Activated T-cell treated with anti-CD3 and anti-CD28 coated beads, Interleukin-2, amount 50 U/mL, for 72 hours (primary cell): ENCODE measurements around the gene ADCY6. TPM values are rescaled to one million over a fixed set of nuclear protein-coding genes. Genes with fewer than 3 reads are reported as not detected.

Experiments
- ATAC-seq, 2 donors: fragments of 150-1000 bp; cut with Tn5 transposase; replicated peaks in 1 of 2; 2 replicates each; pipeline ENCODE4 v1.10.0; 2021; ENCODE audit warnings: moderate library complexity in 2 of 2, mild to moderate bottlenecking in 1 of 2
- DNase-seq, 2 donors: peaks; one replicate each; pipeline ENCODE4 v3.0.0; 2021 to 2022; ENCODE audit warnings: mixed read lengths in 1 of 2
- H3K27ac Mint-ChIP-seq: one replicate; pipeline ENCODE4 v1.8.0; 2022; ENCODE audit warnings: mild to moderate bottlenecking, moderate library complexity, mixed read lengths
- H3K27me3 Mint-ChIP-seq: one replicate; pipeline ENCODE4 v1.8.0; 2022; ENCODE audit warnings: low read depth, mixed read lengths
- H3K36me3 Mint-ChIP-seq, 2 donors: one replicate each; pipeline ENCODE4 v1.8.0; 2022; ENCODE audit warnings: mixed read lengths in 2 of 2, mild to moderate bottlenecking in 1 of 2; ENCODE audit not compliant: insufficient read depth in 2 of 2
- H3K4me1 Mint-ChIP-seq: one replicate; pipeline ENCODE4 v1.8.0; 2022; ENCODE audit warnings: low read depth, mixed read lengths
- H3K4me3 Mint-ChIP-seq, 2 donors: one replicate each; pipeline ENCODE4 v1.8.0; 2022; ENCODE audit warnings: mild to moderate bottlenecking in 2 of 2, mixed read lengths in 2 of 2, moderate library complexity in 2 of 2
- H3K9me3 Mint-ChIP-seq, 2 donors: one replicate each; pipeline ENCODE4 v1.8.0; 2022; ENCODE audit warnings: mixed read lengths in 2 of 2
- total RNA-seq, 2 donors: library from RNA; stranded (reverse); gene quantifications; one replicate each; pipeline ENCODE4 v1.2.3, GENCODE V29; 2022

The ADCY6 gene
- total RNA-seq, 2 donors from 2014 or later, result 0.67 to 0.79 TPM

DNA sequence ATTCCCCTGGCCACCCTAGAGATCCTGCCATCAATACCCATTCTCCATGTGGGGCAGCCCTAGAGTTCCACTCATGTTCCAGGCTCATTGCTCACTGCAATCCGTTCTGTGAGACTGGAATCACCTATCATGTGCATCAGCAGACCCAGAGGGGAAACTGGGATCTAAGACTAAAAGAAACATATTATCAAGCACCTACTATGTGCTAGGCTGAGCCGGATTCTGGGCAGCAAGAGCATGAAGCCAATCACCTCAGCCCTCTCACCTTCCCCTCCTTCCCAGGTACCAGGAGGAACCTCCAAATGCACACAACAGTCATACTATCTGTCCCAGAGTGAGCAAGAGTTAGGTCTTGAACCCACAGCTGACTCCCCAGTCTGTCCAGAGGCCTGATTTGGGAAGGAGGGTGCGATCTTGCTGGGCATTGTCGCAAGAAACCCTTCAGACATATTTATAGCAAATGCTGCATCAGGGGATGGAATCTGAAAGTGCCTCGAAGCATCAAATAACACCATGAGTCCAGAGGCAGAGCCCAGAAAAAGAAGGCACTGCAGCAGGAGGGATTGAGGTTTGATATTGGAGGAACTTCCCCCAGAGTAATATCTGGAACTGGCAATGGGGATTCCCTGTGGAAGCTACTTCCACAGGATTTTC is 22.7 kb upstream of the ADCY6 start:
- no peak for DNase-seq
- H3K27me3 Mint-ChIP-seq, result peaks cover 6% of the 10 kb centered on the region
- ATAC-seq, result no peak
- H3K36me3 Mint-ChIP-seq, result no peaks in the 10 kb centered on the region
- H3K4me1 Mint-ChIP-seq, result peaks cover 29% of the 10 kb centered on the region
- H3K27ac Mint-ChIP-seq, result no peak overlapping the region
- H3K4me3 Mint-ChIP-seq, result no peak overlapping the region
- H3K9me3 Mint-ChIP-seq, result no peaks in the 10 kb centered on the region

DNA sequence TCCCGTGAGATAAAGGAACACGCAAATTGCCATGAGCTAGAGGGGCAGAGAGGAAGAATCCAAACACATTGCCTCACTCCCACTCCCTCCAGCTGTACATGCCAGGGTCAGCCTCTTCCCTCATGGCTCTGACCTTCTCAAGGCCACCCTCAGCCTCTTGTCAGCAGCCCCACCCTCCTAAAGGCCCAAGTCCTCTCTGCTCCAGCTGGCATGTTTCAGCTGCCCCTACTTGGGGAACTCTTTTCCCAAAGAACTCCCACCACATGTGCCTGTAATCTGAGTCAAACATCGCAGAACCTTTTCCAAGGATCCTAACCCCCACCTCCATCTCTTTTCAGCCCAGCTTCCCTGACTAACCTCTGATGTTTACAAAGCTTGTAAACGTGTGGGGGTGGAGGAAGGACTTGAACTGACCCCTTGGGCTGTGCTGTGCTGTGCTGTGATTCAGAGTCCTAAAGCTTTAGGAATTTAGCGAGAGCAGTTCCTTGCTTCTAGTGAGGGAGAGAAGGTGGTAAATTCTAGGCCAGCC is 22.1 kb upstream of the ADCY6 start:
- Mint-ChIP-seq H3K4me1 (peaks cover 23% of the 10 kb centered on the region), H3K4me3 (no peak overlapping the region), H3K27me3 (peaks cover under 1% of the 10 kb centered on the region), H3K9me3 (no peaks in the 10 kb centered on the region), H3K27ac (no peak overlapping the region), H3K36me3 (no peaks in the 10 kb centered on the region)
- DNase-seq (no peak), ATAC-seq (no peak)

DNA sequence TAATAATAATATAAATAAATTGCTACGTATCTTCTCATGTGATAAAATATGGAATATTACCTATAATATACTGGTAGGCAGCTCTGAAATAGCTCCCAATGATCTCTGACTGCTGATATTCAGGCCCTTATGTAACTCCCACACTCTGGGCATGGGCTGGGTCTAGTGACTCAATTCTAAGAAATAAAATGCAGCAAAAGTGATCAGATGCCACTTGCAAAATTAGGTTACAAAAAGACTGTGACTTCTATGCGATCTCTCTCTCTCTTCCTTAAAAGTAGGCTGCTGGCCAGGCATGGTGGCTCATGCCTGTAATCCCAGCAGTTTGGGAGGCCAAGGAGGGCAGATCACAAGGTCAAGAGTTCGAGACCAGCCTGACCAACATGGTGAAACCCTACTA is 19.1 kb upstream of the ADCY6 start:
- ATAC-seq (no peak), DNase-seq (no peak)
- Mint-ChIP-seq H3K9me3 (no peaks in the 10 kb centered on the region), H3K27me3 (no peaks in the 10 kb centered on the region), H3K4me3 (no peak overlapping the region), H3K36me3 (no peaks in the 10 kb centered on the region), H3K4me1 (peaks cover 12% of the 10 kb centered on the region), H3K27ac (no peak overlapping the region)

DNA sequence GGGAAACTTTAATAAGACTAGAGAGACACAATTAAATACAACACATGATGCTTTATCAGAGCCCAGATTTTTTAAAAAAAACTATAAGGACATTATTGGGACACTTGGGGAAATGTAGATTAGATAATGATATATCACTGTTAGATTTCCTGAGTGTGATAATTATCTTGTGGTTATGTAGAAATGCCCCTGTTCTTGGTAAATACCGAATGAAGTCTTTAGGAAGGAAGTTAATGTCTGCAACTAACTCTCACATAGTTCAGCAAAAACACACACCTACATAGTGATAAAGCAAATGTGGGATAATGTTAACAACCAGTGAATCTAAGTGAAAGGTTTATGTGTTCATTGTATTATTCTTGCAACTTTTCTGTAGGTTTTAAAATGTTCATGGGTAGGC is 14.8 kb upstream of the ADCY6 start:
- Mint-ChIP-seq H3K27me3 (no peaks in the 10 kb centered on the region), H3K27ac (no peak overlapping the region), H3K4me3 (no peak overlapping the region), H3K36me3 (no peaks in the 10 kb centered on the region), H3K4me1 (peaks cover 7% of the 10 kb centered on the region), H3K9me3 (no peaks in the 10 kb centered on the region)
- DNase-seq (no peak), ATAC-seq (no peak)

DNA sequence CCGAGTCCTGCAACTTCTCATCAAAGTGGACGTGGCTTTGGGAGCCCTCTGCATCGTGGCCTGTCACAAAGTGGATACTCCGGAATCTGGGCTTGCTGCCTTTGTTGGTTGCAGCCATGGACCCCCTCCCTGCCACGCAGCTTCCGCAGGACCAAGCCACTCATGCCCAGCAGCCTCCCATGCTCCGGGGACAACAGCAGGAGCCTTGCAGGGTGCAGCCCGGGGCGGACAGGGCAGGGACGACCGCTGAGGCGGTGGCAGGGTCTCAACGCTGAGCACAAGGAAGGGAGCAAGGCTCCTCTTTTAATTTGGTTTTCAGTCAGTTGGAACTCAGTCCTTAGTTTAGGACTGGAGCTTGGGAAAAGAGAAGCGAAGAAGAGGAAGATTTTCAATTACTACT is 12.1 kb upstream of the ADCY6 start:
- Mint-ChIP-seq H3K27ac (no peak overlapping the region), H3K36me3 (no peaks in the 10 kb centered on the region), H3K9me3 (no peaks in the 10 kb centered on the region), H3K27me3 (no peaks in the 10 kb centered on the region), H3K4me3 (no peak overlapping the region), H3K4me1 (peaks cover 14% of the 10 kb centered on the region)
- DNase-seq (no peak), ATAC-seq (no peak)

DNA sequence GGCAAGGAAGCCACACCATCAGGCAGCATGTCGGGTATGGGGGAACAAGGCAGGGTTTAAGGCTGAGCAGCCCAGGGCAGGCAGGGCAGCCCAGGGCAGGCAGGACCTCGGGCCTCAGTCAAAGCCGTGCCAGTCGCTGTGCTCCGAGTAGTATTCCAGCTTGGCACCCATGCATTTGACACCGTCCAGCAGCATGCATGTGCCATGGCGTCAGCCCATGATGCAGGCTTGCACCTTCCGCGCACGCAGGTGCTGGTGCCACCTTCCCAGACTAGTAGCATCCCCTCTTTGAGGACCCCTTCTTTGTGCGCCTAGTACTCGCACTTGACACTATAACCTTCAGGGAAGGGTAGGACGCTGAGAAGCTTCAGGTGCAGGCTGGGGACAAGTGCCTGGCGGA is 11.6 kb upstream of the ADCY6 start:
- Mint-ChIP-seq H3K4me1 (peaks cover 16% of the 10 kb centered on the region), H3K9me3 (no peaks in the 10 kb centered on the region), H3K27me3 (no peaks in the 10 kb centered on the region), H3K36me3 (no peaks in the 10 kb centered on the region), H3K4me3 (no peak overlapping the region), H3K27ac (no peak overlapping the region)
- DNase-seq, result no peak
- no peak for ATAC-seq

DNA sequence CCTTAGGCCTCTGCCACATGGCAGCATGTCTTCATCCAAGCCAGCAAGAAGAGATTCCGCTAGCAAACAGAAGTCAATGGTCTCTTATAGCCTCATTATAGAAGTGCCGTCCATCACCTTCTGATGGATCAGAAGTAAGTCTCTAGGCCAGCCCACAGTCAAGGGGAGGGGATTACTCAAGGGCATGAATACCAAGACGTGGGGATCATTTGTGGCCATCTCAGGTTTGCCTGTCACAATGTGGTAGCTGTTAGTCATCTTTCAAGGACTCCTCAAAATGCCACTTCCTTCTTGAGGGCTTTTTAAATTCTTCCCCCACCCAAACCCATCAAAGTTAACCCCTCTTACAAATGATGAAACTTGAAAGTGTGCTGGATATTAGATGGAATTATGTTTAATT is 8.1 kb upstream of the ADCY6 start:
- Mint-ChIP-seq H3K9me3 (no peaks in the 10 kb centered on the region), H3K4me3 (no peak overlapping the region), H3K4me1 (peaks cover 9% of the 10 kb centered on the region), H3K36me3 (no peaks in the 10 kb centered on the region), H3K27ac (no peak overlapping the region), H3K27me3 (peaks cover 9% of the 10 kb centered on the region)
- DNase-seq, result peak; percentile 39 to 62
- ATAC-seq, result peak; percentile 95 to 96

DNA sequence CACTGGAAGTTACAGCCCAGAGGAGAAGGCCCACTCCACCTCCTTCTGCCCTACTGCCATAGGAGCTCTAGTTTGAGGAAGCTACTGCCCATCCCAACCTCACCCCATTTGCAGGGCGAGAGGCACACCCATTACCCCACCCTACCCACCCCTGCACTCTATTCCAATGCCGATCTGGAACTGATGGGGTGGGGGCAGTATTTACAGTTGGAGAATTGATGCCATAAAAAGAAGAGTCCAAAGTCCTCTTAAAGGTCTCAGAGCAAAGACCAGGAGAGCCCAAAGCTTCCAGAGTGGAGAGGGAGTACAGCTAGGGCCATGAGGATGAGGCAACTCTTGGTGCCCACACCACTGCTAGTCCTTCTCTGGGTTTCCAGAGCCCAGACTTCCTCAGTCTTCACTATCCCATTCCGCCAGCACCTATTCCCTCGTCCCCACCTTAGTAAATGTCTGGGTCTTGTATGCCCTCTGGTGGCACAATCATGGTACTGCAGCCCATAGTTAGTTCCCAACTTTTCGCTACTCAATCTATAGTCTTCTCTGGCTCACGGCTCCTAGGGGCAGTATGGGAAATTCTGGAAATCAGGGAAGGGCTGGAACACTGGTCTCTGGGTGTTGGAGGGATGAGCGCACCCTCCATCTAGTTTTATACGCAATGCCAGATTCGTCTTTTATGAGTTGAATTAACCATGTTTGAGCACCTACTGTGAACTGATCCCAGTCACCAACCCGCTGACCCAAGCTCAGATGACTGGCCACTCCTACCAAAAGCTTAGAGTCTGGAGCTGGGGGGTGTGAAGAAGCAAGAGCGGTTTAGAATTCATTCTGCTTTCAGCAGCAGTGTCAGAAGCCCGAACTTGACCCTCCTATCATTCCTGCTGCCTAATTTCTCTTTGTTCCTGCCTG is 6.9 kb upstream of the ADCY6 start:
- H3K27me3 Mint-ChIP-seq, result peaks cover 11% of the 10 kb centered on the region
- ATAC-seq (peak; percentile 53 to 59), DNase-seq (peak; percentile 55 to 63)
- no peaks in the 10 kb centered on the region for H3K36me3 Mint-ChIP-seq
- no peak overlapping the region for H3K4me3 Mint-ChIP-seq
- no peak overlapping the region for H3K27ac Mint-ChIP-seq
- H3K9me3 Mint-ChIP-seq, result no peaks in the 10 kb centered on the region
- H3K4me1 Mint-ChIP-seq, result peaks cover 9% of the 10 kb centered on the region

DNA sequence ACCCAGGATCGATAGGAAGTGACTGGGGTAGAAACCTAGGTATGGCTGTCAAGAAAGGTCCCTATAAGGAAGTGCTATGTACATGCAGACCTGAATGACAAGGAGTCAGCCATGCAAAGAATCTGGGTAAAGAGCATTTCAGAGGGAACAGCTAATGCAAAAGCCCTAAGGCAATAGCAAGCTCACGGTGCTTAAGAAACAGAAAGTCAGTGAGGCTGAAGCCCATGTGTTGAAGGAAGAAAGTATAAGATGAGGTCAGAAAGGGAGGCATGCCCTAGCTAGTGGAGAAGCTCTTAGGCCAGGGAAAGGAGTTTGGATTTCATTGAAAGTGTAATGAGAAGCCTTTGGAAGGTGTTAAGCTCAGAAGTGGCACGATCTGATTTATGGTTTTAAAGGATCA is 6.0 kb upstream of the ADCY6 start:
- no peaks in the 10 kb centered on the region for H3K9me3 Mint-ChIP-seq
- ATAC-seq (no peak), DNase-seq (no peak)
- peaks cover 9% of the 10 kb centered on the region for H3K4me1 Mint-ChIP-seq
- H3K27me3 Mint-ChIP-seq, result peaks cover 20% of the 10 kb centered on the region
- H3K4me3 Mint-ChIP-seq, result no peak overlapping the region
- no peaks in the 10 kb centered on the region for H3K36me3 Mint-ChIP-seq
- no peak overlapping the region for H3K27ac Mint-ChIP-seq

DNA sequence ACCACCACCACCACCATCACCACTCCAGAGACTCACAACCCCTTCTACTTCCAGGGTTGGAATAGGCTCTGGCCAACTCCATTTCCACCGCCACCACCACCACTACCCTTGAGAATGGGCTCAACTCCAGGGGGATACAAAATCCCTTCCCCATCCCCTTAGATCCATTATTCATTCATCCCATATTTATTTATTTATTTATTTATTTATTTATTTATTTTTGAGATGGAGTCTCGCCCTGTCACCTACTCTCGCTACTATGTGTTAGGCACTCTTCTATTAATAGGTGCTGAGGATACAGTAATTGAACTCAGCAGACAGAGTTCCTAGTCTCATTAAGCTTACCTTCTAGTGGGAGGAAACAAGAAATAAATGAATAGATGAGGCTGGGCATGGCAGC is 4.8 kb upstream of the ADCY6 start:
- H3K9me3 Mint-ChIP-seq, result no peaks in the 10 kb centered on the region
- peaks cover 10% of the 10 kb centered on the region for H3K4me1 Mint-ChIP-seq
- peaks cover 27% of the 10 kb centered on the region for H3K27me3 Mint-ChIP-seq
- H3K4me3 Mint-ChIP-seq, result no peak overlapping the region
- H3K27ac Mint-ChIP-seq, result no peak overlapping the region
- H3K36me3 Mint-ChIP-seq, result no peaks in the 10 kb centered on the region
- no peak for DNase-seq
- no peak for ATAC-seq

DNA sequence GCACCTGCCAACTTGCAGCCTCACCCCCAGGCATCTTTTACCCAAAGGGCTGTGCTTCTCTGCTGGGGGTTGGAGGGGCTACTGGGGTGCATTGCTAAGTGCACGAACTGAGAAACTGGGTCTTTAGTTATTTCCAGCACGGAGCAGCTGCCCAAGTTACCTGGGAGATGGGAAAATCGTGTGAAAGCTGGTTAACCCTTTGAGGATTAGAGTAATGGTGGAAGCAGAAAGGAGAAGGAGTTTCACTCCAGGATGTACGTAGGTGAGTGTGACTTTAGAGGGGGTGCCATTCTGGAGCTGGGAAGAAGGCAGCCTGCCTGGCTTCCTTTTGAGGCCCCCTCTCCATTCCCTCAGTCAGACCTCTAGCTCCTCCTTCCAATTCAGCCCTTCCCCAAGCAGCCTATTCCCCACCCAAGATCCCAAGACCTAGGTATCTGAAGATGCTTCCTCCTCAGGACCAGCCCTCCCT is 1.0 kb upstream of the ADCY6 start:
- Mint-ChIP-seq H3K36me3 (no peaks in the 10 kb centered on the region), H3K9me3 (no peaks in the 10 kb centered on the region), H3K27ac (no peak overlapping the region), H3K4me1 (peaks cover 5% of the 10 kb centered on the region), H3K4me3 (peak overlapping the region; percentile 64 to 82), H3K27me3 (peaks cover 59% of the 10 kb centered on the region)
- ATAC-seq, result no peak
- DNase-seq, result no peak

DNA sequence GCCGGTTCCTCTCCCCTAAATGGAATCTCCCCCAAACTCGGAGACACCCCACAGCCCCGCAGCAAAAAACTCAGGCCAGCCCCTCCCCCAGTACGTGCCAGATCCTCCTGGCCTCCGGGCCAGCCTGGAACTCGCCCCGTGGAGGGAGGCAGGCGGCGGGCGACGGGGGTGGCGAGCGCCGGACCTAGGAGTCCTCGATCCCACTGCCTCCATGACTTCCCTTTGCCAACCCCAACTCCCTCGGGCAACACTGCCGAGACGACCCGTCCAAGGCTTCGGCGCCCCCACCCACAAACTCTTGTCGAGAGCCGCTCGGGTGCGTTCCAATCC is 400 bp downstream of the ADCY6 start:
- DNase-seq (no peak), ATAC-seq (no peak)
- peaks cover 5% of the 10 kb centered on the region for H3K4me1 Mint-ChIP-seq
- no peaks in the 10 kb centered on the region for H3K36me3 Mint-ChIP-seq
- no peak overlapping the region for H3K27ac Mint-ChIP-seq
- peaks cover 55% of the 10 kb centered on the region for H3K27me3 Mint-ChIP-seq
- peak overlapping the region; percentile 78 to 81 for H3K4me3 Mint-ChIP-seq
- no peaks in the 10 kb centered on the region for H3K9me3 Mint-ChIP-seq

DNA sequence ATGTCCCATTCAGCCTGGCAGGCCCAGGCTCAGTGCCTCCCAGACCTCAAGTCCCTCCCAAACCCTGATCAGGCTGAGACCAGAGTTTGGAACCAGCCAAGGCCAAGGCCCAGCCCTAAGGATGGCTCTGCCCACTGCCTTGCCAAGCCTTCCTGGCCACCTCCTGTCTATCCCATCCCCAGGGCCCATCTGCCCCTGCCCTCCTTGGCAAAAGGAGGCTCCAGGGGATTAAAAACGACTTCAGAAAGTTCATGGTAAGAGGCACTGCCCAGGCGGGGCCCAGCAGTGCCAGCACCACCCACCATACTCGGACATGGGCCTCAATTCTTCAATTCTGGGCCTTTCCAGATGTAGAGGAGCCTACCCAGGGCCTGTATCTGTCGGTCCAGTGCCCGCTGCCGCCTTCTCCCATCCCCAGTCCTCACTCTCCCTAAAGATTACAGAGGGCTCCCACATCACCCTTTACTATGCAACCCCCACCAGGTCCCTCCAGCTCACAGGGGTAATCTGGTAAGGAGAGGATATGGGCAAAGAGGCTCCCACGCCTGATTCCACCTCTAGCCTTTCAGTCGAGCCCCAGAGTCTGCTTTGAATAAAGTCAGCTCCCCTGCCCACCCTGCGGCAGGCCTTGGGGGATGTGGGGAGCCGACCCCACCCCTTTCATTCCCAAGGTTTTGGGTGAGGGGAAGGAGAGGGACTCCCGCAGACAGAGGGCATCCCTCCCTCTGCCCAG is 932 bp downstream of the ADCY6 start:
- H3K27ac Mint-ChIP-seq, result no peak overlapping the region
- peak overlapping the region; percentile 78 to 81 for H3K4me3 Mint-ChIP-seq
- ATAC-seq (no peak), DNase-seq (no peak)
- peaks cover 55% of the 10 kb centered on the region for H3K27me3 Mint-ChIP-seq
- H3K4me1 Mint-ChIP-seq, result peaks cover 5% of the 10 kb centered on the region
- no peaks in the 10 kb centered on the region for H3K36me3 Mint-ChIP-seq
- H3K9me3 Mint-ChIP-seq, result no peaks in the 10 kb centered on the region
